ENCODE measurements around the gene MICAL2.

MICAL2 gene

GRCh38 chr11:12276831-12277475 is 166.6 kb downstream of the MICAL2 start:
- no peak for DNase-seq

GRCh38 chr11:12278766-12279671 is 168.6 kb downstream of the MICAL2 start:
- DNase-seq: no peak

GRCh38 chr11:12279672-12280108 is 169.3 kb downstream of the MICAL2 start:
- DNase-seq: no peak

GRCh38 chr11:12280199-12280837 is 169.9 kb downstream of the MICAL2 start:
- no peak for DNase-seq

GRCh38 chr11:12280838-12281565 is 170.6 kb downstream of the MICAL2 start:
- DNase-seq: no peak

GRCh38 chr11:12281571-12282478 is 171.4 kb downstream of the MICAL2 start:
- peak; percentile 88 for DNase-seq

GRCh38 chr11:12282676-12283075 is 172.3 kb downstream of the MICAL2 start:
- no peak for DNase-seq

- no peak for DNase-seq
These were observed 174.1 kb downstream of the MICAL2 start for GRCh38 chr11:12284316-12285050.

- DNase-seq: no peak
These were observed 174.7 kb downstream of the MICAL2 start for GRCh38 chr11:12285106-12285505.

GRCh38 chr11:12285811-12286222 is 175.4 kb downstream of the MICAL2 start:
- DNase-seq: no peak

- no peak for DNase-seq
These were observed 176.2 kb downstream of the MICAL2 start for GRCh38 chr11:12286606-12287005.

- no peak for DNase-seq
These were observed 176.6 kb downstream of the MICAL2 start for GRCh38 chr11:12287009-12287373.

- peak; percentile 37 for DNase-seq
These were observed 177.2 kb downstream of the MICAL2 start for GRCh38 chr11:12287374-12288211.

GRCh38 chr11:12288212-12288930 is 178.0 kb downstream of the MICAL2 start:
- peak; percentile 83 for DNase-seq

- no peak for DNase-seq
These were observed 178.7 kb downstream of the MICAL2 start for GRCh38 chr11:12288931-12289666.

- DNase-seq: no peak
These were observed 179.5 kb downstream of the MICAL2 start for GRCh38 chr11:12289667-12290476.

GRCh38 chr11:12290477-12290922 is 180.1 kb downstream of the MICAL2 start:
- no peak for DNase-seq

- no peak for DNase-seq
These were observed 180.9 kb downstream of the MICAL2 start for GRCh38 chr11:12291313-12291712.

Data from NCI-H1694 (cell line).